22Rv1 (cell line): Measurements from ENCODE around the gene YPEL1.

Experiments
- CTCF ChIP-seq: fragments of 450-650 bp; IDR thresholded peaks from 2 replicates; pipeline ENCODE4 v1.5.1; 2017; ENCODE audit warnings: mild to moderate bottlenecking
- ZFX ChIP-seq: fragments of 450-650 bp; IDR thresholded peaks from 2 replicates; pipeline ENCODE4 v1.6.1; 2017; ENCODE audit warnings: antibody characterized with exemption, borderline replicate concordance

GRCh38 chr22:21753374-21754111, 17.9 kb upstream of the YPEL1 start:
- TF ChIP-seq CTCF (no peak), ZFX (no peak)
